GM23338 (cell line): ENCODE results near the gene RIC1. TPM values are rescaled to one million over a fixed set of nuclear protein-coding genes. Genes with fewer than 3 reads are reported as not detected.

Experiments
- ATAC-seq: fragments of 200-7000 bp; cut with Tn5 transposase; 3 replicates; pipeline ENCODE4 v1.9.1; 2020
- DNase-seq: peaks from one replicate; pipeline ENCODE4 v3.0.0-alpha.2; 2015; ENCODE audit warnings: low spot score
- H2AFZ ChIP-seq: fragments of 200-600 bp; sonication (generic); 2 replicates; pipeline ENCODE4 v1.8.0; 2016; ENCODE audit warnings: antibody characterized with exemption, mild to moderate bottlenecking, moderate library complexity
- H3F3A ChIP-seq: fragments of 200-600 bp; sonication (generic); replicated peaks from 2 replicates; pipeline ENCODE4 v1.8.0; 2017; ENCODE audit warnings: antibody characterized with exemption, mixed run types, low read depth
- H3K27ac ChIP-seq: fragments of 200-600 bp; sonication (generic); 2 replicates; pipeline ENCODE4 v1.6.1; 2016; ENCODE audit warnings: low read depth
- H3K27me3 ChIP-seq: fragments of 200-600 bp; sonication (generic); 2 replicates; pipeline ENCODE4 v1.8.0; 2016; ENCODE audit warnings: mild to moderate bottlenecking, mixed run types, moderate library complexity; ENCODE audit not compliant: insufficient read depth
- H3K36me3 ChIP-seq: fragments of 200-600 bp; sonication (generic); 2 replicates; pipeline ENCODE4 v1.8.0; 2016; ENCODE audit warnings: mild to moderate bottlenecking; ENCODE audit not compliant: insufficient read depth
- H3K4me1 ChIP-seq: fragments of 200-600 bp; sonication (generic); 2 replicates; pipeline ENCODE4 v1.8.0; 2016; ENCODE audit warnings: mild to moderate bottlenecking, moderate library complexity; ENCODE audit not compliant: insufficient read depth
- H3K4me2 ChIP-seq: fragments of 200-600 bp; sonication (generic); 2 replicates; pipeline ENCODE4 v1.7.1; 2017; ENCODE audit warnings: mixed run types
- H3K4me3 ChIP-seq: fragments of 200-600 bp; sonication (generic); 2 replicates; pipeline ENCODE4 v1.6.1; 2016; ENCODE audit warnings: mixed run types
- H3K79me2 ChIP-seq: fragments of 200-600 bp; sonication (generic); replicated peaks from 2 replicates; pipeline ENCODE4 v1.8.0; 2017; ENCODE audit warnings: mild to moderate bottlenecking; ENCODE audit not compliant: insufficient read depth
- H3K9me2 ChIP-seq: fragments of 200-600 bp; sonication (generic); 2 replicates; pipeline ENCODE4 v1.8.0; 2017; ENCODE audit not compliant: insufficient read depth
- H4K20me1 ChIP-seq: fragments of 200-600 bp; sonication (generic); replicated peaks from 2 replicates; pipeline ENCODE4 v1.8.0; 2017; ENCODE audit warnings: mild to moderate bottlenecking; ENCODE audit not compliant: insufficient read depth
- H3K27ac Mint-ChIP-seq: 2 replicates; pipeline ENCODE4 v1.8.0; 2020; ENCODE audit warnings: inconsistent platforms, mild to moderate bottlenecking, moderate library complexity, mixed read lengths
- H3K27me3 Mint-ChIP-seq: 3 replicates; pipeline ENCODE4 v1.8.0; 2022; ENCODE audit warnings: low read depth, mild to moderate bottlenecking, moderate library complexity, mixed read lengths, inconsistent platforms; ENCODE audit not compliant: insufficient read depth, poor library complexity
- H3K36me3 Mint-ChIP-seq: 3 replicates; pipeline ENCODE4 v1.8.0; 2021; ENCODE audit warnings: low read depth, mild to moderate bottlenecking, inconsistent platforms, moderate library complexity, mixed read lengths
- H3K4me1 Mint-ChIP-seq: 3 replicates; pipeline ENCODE4 v1.8.0; 2020; ENCODE audit warnings: mild to moderate bottlenecking, inconsistent platforms, mixed read lengths
- H3K4me3 Mint-ChIP-seq: 3 replicates; pipeline ENCODE4 v1.8.0; 2021; ENCODE audit warnings: moderate library complexity, mild to moderate bottlenecking, inconsistent platforms, mixed read lengths
- H3K9me3 Mint-ChIP-seq: 3 replicates; pipeline ENCODE4 v1.8.0; 2020; ENCODE audit warnings: moderate library complexity, mild to moderate bottlenecking, inconsistent platforms, mixed read lengths
- CREB1 ChIP-seq: fragments of 250-450 bp; sonication (Bioruptor Pico); IDR thresholded peaks from 2 replicates; pipeline ENCODE4 v1.5.0; 2020; ENCODE audit warnings: low read depth, mild to moderate bottlenecking, moderate library complexity
- CTCF ChIP-seq, 2 experiments: fragments of 200-600 bp in 1 of 2; sonication (generic) in 1 of 2; conservative IDR thresholded peaks; 2 replicates each; pipeline versions ENCODE4 v1.5.1 to v1.6.1; 2016 to 2017; ENCODE audit warnings: antibody characterized with exemption in 2 of 2, low read depth in 2 of 2, mild to moderate bottlenecking in 2 of 2, moderate library complexity in 1 of 2
- EZH2 ChIP-seq: fragments of 200-600 bp; sonication (generic); IDR thresholded peaks from one replicate; pipeline ENCODE4 v1.8.0; 2017; ENCODE audit warnings: antibody characterized with exemption, mild to moderate bottlenecking, low read depth; ENCODE audit not compliant: unreplicated experiment
- EZH2phosphoT487 ChIP-seq: fragments of 200-600 bp; sonication (generic); IDR thresholded peaks from one replicate; pipeline ENCODE4 v1.8.1; 2018; ENCODE audit warnings: antibody characterized with exemption; ENCODE audit not compliant: unreplicated experiment
- POLR2AphosphoS5 ChIP-seq: IDR thresholded peaks from 2 replicates; pipeline ENCODE4 v1.6.1; 2016; ENCODE audit warnings: antibody characterized with exemption, low read depth
- ZNF114 ChIP-seq: fragments of 250-450 bp; sonication (Bioruptor Pico); IDR thresholded peaks from 2 replicates; pipeline ENCODE4 v1.5.0; 2020; ENCODE audit warnings: mild to moderate bottlenecking, moderate library complexity
- ZNF331 ChIP-seq: fragments of 250-450 bp; sonication (Bioruptor Pico); IDR thresholded peaks from 2 replicates; pipeline ENCODE4 v1.5.0; 2020; ENCODE audit warnings: low read depth, mild to moderate bottlenecking, moderate library complexity
- polyA plus RNA-seq: library from polyadenylated mRNA; unstranded; fragments of >200 nt; fragmentation: Nextera tagmentation; extraction: Ambion mirVana; gene quantifications from 2 replicates; pipeline ENCODE4 v1.2.1, GENCODE V29; 2016
- total RNA-seq: library from RNA; depleted of rRNA; stranded (reverse); fragments of >200 nt; shearing (Covaris generic); gene quantifications from 2 replicates; pipeline ENCODE4 v1.2.3, GENCODE V29; 2014
- TF ChIP-seq, protein P1 (sequence below): fragments of 250-450 bp; sonication (Bioruptor Pico); IDR thresholded peaks from 2 replicates; pipeline ENCODE4 v1.5.0; 2020; ENCODE audit warnings: mild to moderate bottlenecking, moderate library complexity

RIC1 gene
- total and polyA plus RNA-seq, 2 experiments from 2014 or later, result 7.8 to 34.9 TPM

DNA sequence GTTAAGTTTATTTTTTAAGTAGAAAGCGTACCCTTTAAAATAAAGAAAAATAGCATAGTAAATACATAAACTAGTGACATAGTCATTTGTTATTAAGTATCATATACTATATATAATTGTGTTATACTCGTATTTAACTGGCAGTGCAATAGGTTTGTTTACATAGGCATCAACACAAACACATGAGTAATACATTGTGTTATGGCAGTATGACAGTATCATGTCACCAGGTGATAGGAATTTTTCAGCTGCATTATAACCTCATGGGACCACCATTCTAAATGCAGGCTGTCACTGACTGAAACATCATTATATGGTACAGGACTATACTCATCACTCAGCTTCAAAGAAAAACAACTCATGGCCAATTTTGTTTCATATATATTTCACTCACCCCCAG is 8.4 kb upstream of the RIC1 start (continued):
- TF ChIP-seq, protein P1, sequence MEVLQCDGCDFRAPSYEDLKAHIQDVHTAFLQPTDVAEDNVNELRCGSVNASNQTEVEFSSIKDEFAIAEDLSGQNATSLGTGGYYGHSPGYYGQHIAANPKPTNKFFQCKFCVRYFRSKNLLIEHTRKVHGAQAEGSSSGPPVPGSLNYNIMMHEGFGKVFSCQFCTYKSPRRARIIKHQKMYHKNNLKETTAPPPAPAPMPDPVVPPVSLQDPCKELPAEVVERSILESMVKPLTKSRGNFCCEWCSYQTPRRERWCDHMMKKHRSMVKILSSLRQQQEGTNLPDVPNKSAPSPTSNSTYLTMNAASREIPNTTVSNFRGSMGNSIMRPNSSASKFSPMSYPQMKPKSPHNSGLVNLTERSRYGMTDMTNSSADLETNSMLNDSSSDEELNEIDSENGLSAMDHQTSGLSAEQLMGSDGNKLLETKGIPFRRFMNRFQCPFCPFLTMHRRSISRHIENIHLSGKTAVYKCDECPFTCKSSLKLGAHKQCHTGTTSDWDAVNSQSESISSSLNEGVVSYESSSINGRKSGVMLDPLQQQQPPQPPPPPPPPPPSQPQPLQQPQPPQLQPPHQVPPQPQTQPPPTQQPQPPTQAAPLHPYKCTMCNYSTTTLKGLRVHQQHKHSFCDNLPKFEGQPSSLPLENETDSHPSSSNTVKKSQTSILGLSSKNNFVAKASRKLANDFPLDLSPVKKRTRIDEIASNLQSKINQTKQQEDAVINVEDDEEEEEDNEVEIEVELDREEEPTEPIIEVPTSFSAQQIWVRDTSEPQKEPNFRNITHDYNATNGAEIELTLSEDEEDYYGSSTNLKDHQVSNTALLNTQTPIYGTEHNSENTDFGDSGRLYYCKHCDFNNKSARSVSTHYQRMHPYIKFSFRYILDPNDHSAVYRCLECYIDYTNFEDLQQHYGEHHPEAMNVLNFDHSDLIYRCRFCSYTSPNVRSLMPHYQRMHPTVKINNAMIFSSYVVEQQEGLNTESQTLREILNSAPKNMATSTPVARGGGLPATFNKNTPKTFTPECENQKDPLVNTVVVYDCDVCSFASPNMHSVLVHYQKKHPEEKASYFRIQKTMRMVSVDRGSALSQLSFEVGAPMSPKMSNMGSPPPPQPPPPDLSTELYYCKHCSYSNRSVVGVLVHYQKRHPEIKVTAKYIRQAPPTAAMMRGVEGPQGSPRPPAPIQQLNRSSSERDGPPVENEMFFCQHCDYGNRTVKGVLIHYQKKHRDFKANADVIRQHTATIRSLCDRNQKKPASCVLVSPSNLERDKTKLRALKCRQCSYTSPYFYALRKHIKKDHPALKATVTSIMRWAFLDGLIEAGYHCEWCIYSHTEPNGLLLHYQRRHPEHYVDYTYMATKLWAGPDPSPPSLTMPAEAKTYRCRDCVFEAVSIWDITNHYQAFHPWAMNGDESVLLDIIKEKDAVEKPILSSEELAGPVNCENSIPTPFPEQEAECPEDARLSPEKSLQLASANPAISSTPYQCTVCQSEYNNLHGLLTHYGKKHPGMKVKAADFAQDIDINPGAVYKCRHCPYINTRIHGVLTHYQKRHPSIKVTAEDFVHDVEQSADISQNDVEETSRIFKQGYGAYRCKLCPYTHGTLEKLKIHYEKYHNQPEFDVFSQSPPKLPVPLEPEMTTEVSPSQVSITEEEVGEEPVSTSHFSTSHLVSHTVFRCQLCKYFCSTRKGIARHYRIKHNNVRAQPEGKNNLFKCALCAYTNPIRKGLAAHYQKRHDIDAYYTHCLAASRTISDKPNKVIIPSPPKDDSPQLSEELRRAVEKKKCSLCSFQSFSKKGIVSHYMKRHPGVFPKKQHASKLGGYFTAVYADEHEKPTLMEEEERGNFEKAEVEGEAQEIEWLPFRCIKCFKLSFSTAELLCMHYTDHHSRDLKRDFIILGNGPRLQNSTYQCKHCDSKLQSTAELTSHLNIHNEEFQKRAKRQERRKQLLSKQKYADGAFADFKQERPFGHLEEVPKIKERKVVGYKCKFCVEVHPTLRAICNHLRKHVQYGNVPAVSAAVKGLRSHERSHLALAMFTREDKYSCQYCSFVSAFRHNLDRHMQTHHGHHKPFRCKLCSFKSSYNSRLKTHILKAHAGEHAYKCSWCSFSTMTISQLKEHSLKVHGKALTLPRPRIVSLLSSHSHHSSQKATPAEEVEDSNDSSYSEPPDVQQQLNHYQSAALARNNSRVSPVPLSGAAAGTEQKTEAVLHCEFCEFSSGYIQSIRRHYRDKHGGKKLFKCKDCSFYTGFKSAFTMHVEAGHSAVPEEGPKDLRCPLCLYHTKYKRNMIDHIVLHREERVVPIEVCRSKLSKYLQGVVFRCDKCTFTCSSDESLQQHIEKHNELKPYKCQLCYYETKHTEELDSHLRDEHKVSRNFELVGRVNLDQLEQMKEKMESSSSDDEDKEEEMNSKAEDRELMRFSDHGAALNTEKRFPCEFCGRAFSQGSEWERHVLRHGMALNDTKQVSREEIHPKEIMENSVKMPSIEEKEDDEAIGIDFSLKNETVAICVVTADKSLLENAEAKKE, result no peak
- no peak for TF ChIP-seq POLR2AphosphoS5
- no peak for TF ChIP-seq CTCF (conservative IDR thresholded peaks at IDR 0.05; ENCODE audit: low read depth in 2 of 2)
- TF ChIP-seq ZNF331 (CRISPR knock-in tag), result no peak
- no peak for TF ChIP-seq CREB1
- no peak for TF ChIP-seq EZH2

DNA sequence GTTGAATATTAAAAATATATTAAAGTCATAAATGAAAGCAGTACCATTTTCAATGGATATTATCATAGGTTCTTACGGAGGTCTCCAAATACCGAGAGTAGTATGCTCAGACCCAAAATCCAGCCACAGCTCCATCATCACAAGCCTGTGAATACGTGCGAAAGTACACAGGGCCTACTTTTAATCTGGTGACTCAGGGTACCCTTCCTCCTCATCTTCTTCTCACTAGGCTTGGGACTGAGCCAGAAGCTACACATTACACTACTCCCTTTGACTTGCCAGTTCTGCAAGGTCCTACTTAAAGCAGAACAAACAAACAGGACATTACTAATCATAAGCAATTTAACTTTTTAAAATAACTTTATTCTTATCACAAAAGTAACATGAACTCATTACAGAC is 7.6 kb upstream of the RIC1 start:
- H3K27ac Mint-ChIP-seq, result no peak overlapping the region
- H2AFZ ChIP-seq, result no peak overlapping the region
- H3K36me3 Mint-ChIP-seq, result no peaks in the 10 kb centered on the region
- no peaks in the 10 kb centered on the region for H3F3A ChIP-seq
- H3K9me2 ChIP-seq, result no peaks in the 10 kb centered on the region
- ATAC-seq (no peak), DNase-seq (no peak)
- H3K4me2 ChIP-seq, result no peak overlapping the region
- H3K27ac ChIP-seq, result no peak overlapping the region
- peaks cover 2% of the 10 kb centered on the region for H3K27me3 Mint-ChIP-seq
- H3K79me2 ChIP-seq, result no peaks in the 10 kb centered on the region
- no peak overlapping the region for H3K4me3 Mint-ChIP-seq
- no peaks in the 10 kb centered on the region for H3K4me1 ChIP-seq
- no peaks in the 10 kb centered on the region for H3K27me3 ChIP-seq
- H3K9me3 Mint-ChIP-seq, result no peaks in the 10 kb centered on the region
- no peaks in the 10 kb centered on the region for H4K20me1 ChIP-seq
- no peak overlapping the region for H3K4me3 ChIP-seq
- no peaks in the 10 kb centered on the region for H3K4me1 Mint-ChIP-seq
- H3K36me3 ChIP-seq, result no peaks in the 10 kb centered on the region
- TF ChIP-seq ZNF114 (CRISPR knock-in tag) (no peak), POLR2AphosphoS5 (no peak), EZH2phosphoT487 (no peak)
- TF ChIP-seq, protein P1, result no peak
